ENCODE measurements around the gene SH3BP1. TPM values are rescaled to one million over a fixed set of nuclear protein-coding genes. Genes with fewer than 3 reads are reported as not detected.

The SH3BP1 gene
- total RNA-seq, 4 donors from 2014 or later: 53.1 to 158 (median 84.7) TPM

DNA sequence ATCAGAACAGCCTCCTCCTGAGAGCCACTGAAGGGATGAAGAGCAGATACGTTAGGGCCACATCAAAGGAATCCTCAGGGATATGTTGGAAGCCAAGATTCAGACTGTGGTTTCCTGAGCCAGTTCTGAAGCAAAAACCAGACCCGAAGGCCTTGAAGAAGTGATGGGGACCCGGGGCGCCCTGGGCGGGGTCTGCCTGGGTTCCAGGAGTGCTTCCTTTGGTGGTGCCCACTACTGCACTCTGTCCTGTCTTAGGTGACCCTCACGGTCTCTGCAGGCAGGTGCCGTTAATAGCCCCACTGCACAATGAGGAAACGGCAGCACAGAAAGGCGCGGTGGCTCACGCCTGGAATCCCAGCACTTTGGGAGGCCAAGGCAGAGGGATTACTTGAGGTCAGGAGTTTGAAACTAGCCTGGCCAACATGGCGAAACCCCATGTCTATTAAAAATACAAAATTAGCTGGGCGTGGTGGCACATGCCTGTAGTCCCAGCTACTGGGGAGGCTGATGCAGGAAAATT lies 12.9 kb upstream of the SH3BP1 start:
- H3K27ac ChIP-seq: peak overlapping the region; percentile 68 to 91 (median 76)
- in situ Hi-C loops (cut with MboI; ENCODE audit: low pct_ligation_motif_present in 1 of 4, low pct_unique_long_range_greater_than_20kb in 1 of 4, low sequenced_read_pairs in 3 of 4): loop anchor here in 1 of 4 donors (10.0 kb wide), 1 partner anchor 58 kb away; the partner anchor contains the start of gene NOL12

DNA sequence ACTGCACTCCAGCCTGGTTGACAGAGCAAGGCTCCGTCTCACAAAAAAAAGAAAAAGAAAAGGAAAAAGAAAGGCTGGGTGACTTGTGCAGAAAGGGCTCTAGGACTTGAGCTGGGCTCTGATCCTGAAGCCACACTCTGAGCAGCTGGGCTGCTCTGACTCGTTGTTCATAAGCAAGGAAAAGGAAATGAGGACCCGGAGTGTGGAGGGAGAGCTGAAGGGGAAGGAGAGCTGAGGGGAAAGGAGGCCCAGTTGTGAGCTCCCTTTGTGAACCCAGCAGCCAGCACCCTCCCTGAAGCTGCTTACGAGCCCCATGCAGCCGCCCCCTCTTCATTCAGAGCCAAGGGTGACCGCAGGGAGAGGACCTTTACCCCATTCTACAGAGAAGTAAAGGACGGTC lies 12.3 kb upstream of the SH3BP1 start:
- Histone ChIP-seq H3K36me3 (no peaks in the 10 kb centered on the region), H3K27me3 (no peaks in the 10 kb centered on the region), H3K27ac (peak overlapping the region; percentile 68 to 91 (median 76)), H3K4me1 (peaks cover 33 to 44% (median 39%) of the 10 kb centered on the region in 4 donors), H3K9me3 (no peaks in the 10 kb centered on the region), H3K4me3 (no peak overlapping the region)
- no peak for DNase-seq
- in situ Hi-C loops (cut with MboI; ENCODE audit: low pct_ligation_motif_present in 1 of 4, low pct_unique_long_range_greater_than_20kb in 1 of 4, low sequenced_read_pairs in 3 of 4) (loop anchor here in 1 of 4 donors (10.0 kb wide), 1 partner anchor 58 kb away; the partner anchor contains the start of gene NOL12), intact Hi-C loops (cut with DNase I; ENCODE audit: low total_unique reads) (no loop called here)
- WGBS, 2 donors (ENCODE audit: low coverage in 1 of 2): 55% methylated on average over 7 of the region's 7 CpGs; no CpG with 5 or more reads in 1 of the 2 donors
- no peak for TF ChIP-seq EP300 (IDR thresholded peaks at IDR 0.05; ENCODE audit: low read depth)
- TF ChIP-seq POLR2A (IDR thresholded peaks at IDR 0.05): no peak
- no peak for TF ChIP-seq POLR2AphosphoS5 (IDR thresholded peaks at IDR 0.05)
- TF ChIP-seq, protein P1, sequence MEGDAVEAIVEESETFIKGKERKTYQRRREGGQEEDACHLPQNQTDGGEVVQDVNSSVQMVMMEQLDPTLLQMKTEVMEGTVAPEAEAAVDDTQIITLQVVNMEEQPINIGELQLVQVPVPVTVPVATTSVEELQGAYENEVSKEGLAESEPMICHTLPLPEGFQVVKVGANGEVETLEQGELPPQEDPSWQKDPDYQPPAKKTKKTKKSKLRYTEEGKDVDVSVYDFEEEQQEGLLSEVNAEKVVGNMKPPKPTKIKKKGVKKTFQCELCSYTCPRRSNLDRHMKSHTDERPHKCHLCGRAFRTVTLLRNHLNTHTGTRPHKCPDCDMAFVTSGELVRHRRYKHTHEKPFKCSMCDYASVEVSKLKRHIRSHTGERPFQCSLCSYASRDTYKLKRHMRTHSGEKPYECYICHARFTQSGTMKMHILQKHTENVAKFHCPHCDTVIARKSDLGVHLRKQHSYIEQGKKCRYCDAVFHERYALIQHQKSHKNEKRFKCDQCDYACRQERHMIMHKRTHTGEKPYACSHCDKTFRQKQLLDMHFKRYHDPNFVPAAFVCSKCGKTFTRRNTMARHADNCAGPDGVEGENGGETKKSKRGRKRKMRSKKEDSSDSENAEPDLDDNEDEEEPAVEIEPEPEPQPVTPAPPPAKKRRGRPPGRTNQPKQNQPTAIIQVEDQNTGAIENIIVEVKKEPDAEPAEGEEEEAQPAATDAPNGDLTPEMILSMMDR (IDR thresholded peaks at IDR 0.05): no peak

More for the DNA sequence above, 12.9 kb upstream of the SH3BP1 start:
- no peaks in the 10 kb centered on the region for H3K9me3 ChIP-seq
- peak; percentile 45 for DNase-seq
- TF ChIP-seq EP300 (IDR thresholded peaks at IDR 0.05; ENCODE audit: low read depth): no peak
- TF ChIP-seq, protein P1 (IDR thresholded peaks at IDR 0.05): no peak
- no peak for TF ChIP-seq POLR2AphosphoS5 (IDR thresholded peaks at IDR 0.05)
- no peaks in the 10 kb centered on the region for H3K27me3 ChIP-seq
- 71% methylated on average over 13 of the region's 13 CpGs; no CpG with 5 or more reads in 1 of the 2 donors for WGBS, 2 donors (ENCODE audit: low coverage in 1 of 2)
- peaks cover 33 to 44% (median 39%) of the 10 kb centered on the region in 4 donors for H3K4me1 ChIP-seq
- intact Hi-C loops (cut with DNase I; ENCODE audit: low total_unique reads): no loop called here
- H3K4me3 ChIP-seq: no peak overlapping the region
- H3K36me3 ChIP-seq: no peaks in the 10 kb centered on the region

DNA sequence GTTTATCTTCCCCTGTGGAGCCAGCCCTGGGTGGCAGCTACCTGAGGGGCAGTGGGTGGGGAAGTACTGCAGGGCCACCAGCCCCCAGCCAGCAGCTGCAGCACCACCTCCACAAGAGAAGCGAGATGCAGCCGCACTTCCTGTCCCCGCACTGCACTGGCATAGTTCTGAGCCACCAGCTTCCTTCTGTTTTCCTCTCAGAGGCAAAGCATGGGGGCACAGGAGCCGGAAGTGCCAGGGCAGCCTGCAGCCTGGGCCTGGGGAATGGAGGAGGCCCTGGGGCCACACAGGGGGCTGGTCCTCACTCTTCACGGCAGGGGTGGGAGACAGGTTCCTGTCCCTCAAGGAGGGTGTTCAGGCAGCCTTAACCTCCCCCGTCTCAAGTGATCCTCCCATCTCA lies 11.9 kb upstream of the SH3BP1 start:
- H3K27me3 ChIP-seq: no peaks in the 10 kb centered on the region
- H3K4me3 ChIP-seq: no peak overlapping the region
- no peak for TF ChIP-seq POLR2A (IDR thresholded peaks at IDR 0.05)
- TF ChIP-seq EP300 (IDR thresholded peaks at IDR 0.05; ENCODE audit: low read depth): no peak
- TF ChIP-seq, protein P1 (IDR thresholded peaks at IDR 0.05): no peak
- TF ChIP-seq POLR2AphosphoS5 (IDR thresholded peaks at IDR 0.05): no peak
- no peaks in the 10 kb centered on the region for H3K36me3 ChIP-seq
- in situ Hi-C loops (cut with MboI; ENCODE audit: low pct_ligation_motif_present in 1 of 4, low pct_unique_long_range_greater_than_20kb in 1 of 4, low sequenced_read_pairs in 3 of 4): loop anchor here in 1 of 4 donors (10.0 kb wide), 1 partner anchor 57 kb away; the partner anchor contains the start of gene NOL12
- peak overlapping the region; percentile 68 to 91 (median 76) for H3K27ac ChIP-seq
- H3K4me1 ChIP-seq: peaks cover 33 to 45% (median 39%) of the 10 kb centered on the region in 4 donors
- 53% methylated on average over 6 of the region's 6 CpGs; no CpG with 5 or more reads in 1 of the 2 donors for WGBS, 2 donors (ENCODE audit: low coverage in 1 of 2)
- intact Hi-C loops (cut with DNase I; ENCODE audit: low total_unique reads): no loop called here
- DNase-seq: peak; percentile 61
- H3K9me3 ChIP-seq: no peaks in the 10 kb centered on the region

DNA sequence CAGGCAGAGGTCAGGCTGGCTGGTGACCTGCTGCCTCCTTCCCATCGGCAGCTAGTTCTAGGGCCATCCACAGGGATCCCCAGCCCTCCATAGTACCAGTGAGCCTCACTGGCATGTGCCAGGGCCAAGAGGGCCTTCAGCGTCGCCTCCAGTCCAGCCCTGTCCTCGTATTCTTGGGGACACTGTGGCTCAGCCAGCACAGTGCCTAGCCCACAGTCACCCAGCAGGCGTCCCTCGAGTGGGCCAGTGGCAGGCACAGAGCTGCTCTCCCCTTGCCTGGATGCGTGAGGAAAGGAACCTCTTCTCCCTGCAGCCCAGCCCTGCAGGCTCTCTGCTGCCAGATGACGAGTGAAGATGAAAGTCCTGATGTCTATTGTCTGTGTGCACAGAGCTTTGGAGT lies 10.6 kb upstream of the SH3BP1 start:
- intact Hi-C loops (cut with DNase I; ENCODE audit: low total_unique reads): no loop called here
- peaks cover 40 to 52% (median 43%) of the 10 kb centered on the region in 4 donors for H3K4me1 ChIP-seq
- H3K4me3 ChIP-seq: no peak overlapping the region
- DNase-seq: no peak
- no peaks in the 10 kb centered on the region for H3K9me3 ChIP-seq
- no peak for TF ChIP-seq POLR2A (IDR thresholded peaks at IDR 0.05)
- no peak for TF ChIP-seq EP300 (IDR thresholded peaks at IDR 0.05; ENCODE audit: low read depth)
- WGBS, 2 donors (ENCODE audit: low coverage in 1 of 2): 90% methylated on average over 7 of the region's 8 CpGs; no CpG with 5 or more reads in 1 of the 2 donors
- H3K27me3 ChIP-seq: no peaks in the 10 kb centered on the region
- in situ Hi-C loops (cut with MboI; ENCODE audit: low pct_ligation_motif_present in 1 of 4, low pct_unique_long_range_greater_than_20kb in 1 of 4, low sequenced_read_pairs in 3 of 4): loop anchor here in 1 of 4 donors (10.0 kb wide), 1 partner anchor 56 kb away; the partner anchor contains the start of gene NOL12
- H3K27ac ChIP-seq: peak overlapping the region in 2 of 4 donors; percentile 72 to 91
- H3K36me3 ChIP-seq: no peaks in the 10 kb centered on the region
